GM19240 (cell line): ENCODE data around the gene TRIM29.

Source experiments
- DNase-seq: peaks from one replicate; pipeline ENCODE4 v3.0.0; 2011; ENCODE audit warnings: low spot score; ENCODE audit not compliant: insufficient read length

The TRIM29 gene

GRCh38 chr11:120097721-120098385 lies 40.1 kb downstream of the TRIM29 start:
- no peak for DNase-seq

DNA sequence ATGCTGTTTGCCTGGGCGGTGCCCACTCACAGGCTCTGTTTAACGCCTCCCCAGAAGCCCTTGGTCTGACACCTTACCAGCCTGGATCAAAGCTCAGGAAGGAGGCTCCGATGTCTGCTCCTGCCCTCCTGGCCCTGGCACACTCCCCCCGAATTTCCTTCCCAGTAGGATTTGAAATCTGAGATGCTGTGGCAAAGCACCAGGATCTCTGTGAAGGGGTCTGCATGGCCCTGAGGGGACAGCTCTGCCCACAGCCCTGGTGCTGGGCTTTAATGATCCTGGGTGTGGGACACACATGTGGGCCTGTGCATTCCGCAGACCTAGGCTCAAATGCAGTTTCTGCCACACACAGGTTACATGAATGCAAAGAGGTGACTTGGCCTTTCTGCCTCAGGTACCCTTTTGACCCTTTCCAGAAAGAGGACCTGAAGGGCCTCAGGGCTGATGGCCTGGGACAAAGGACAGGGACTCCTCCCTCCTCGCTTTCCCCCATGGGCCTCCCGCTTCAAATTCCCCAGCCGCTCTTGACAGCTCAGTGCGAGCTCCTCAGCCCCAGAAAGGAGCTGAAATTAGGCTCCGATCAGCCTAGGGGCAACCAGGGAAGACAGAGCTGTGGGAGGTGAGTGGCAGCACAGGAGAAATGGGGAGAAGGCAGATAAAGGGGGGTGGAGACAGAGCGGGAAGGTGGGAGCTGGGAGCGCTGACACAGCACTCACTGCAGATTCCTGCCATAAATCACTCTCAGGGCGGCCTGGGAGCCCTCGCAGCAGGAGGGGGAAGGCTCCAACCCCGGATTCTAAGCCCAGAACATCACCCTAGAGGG lies 41.3 kb downstream of the TRIM29 start:
- DNase-seq = no peak

DNA sequence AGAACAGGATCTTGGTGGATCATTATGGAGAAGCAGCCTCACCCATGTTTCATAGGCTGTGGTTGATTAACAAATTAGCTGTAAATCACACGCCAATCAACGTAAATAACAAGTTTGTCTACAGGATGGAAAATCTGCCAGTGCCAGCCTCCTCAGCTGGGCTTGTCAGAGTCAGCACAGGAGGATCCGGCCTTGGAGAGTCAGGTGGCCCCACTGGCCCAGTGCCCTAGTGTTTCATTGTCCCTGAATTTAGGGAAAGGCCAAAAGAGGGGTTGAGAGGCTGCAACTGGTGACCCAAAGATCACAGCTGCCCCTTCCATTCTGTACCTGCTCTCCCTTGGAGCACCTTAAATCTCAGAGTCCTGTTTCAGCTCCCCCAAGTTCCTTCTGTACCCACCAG lies 42.4 kb downstream of the TRIM29 start:
- no peak for DNase-seq

GRCh38 chr11:120091701-120092100 lies 46.2 kb downstream of the TRIM29 start:
- DNase-seq = no peak

GRCh38 chr11:120091121-120091520 lies 46.8 kb downstream of the TRIM29 start:
- no peak for DNase-seq

DNA sequence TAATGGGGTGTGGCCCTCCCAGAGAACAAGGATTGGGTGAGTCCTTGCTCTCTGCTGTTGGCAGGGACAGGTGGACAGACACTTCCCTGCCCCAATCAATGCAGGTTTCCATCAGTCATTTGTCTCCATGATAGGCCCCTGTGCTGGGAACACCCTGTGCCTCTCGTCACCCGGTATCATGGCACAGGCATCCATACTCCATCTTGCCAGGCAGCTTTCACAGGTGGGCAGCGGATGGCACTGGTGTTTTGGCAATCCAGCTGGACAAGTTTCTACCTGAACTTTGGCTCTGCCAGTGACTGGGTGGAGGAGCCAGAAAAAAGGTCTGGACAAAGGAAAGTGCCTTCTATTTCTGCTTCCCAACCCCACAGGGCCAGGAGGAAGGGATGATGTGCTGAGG lies 47.5 kb downstream of the TRIM29 start:
- DNase-seq = no peak

- DNase-seq = no peak
These were observed 48.6 kb downstream of the TRIM29 start for GRCh38 chr11:120089036-120090001.

DNA sequence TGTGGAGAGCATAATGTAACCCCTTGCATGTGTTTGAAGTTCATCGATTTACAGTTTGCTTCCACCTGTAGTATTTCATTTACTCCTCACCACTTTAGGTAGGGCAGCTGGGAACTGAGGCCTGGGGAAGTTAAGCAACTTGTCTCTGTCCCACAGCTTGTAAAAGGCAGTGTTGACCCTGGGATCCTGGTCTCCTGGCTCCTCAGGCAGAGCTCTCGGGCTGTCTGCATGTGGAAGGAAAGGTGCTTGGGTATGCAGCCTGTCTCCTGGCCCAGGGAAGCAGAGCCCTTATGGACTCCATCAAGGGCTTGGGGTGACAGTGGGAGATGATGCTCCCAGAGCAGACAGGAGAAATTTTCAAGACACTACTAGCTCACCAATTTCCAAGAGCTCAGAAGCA lies 49.9 kb downstream of the TRIM29 start:
- DNase-seq = no peak

GRCh38 chr11:120086651-120087050 lies 51.3 kb downstream of the TRIM29 start:
- no peak for DNase-seq

- no peak for DNase-seq
These were observed 57.9 kb downstream of the TRIM29 start for GRCh38 chr11:120079750-120080610.

DNA sequence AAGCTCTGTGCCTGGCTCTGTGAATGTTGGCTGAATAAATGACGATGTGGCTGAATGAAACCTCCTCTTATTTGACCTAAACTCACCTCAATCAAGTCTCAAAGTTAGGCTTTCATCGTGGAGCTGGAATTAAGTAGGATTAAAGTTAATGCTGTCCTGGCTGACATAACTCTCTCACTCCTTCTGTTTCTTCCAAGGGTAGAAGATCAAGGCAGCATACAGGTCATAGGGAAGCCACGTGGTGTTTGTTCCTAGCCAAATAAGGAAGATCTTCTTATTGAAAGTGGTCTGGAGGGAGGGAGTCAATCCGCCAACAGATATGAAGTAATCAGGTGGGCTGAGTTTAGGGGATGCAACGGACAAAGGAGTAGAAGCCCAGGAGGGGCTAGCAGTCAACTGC lies 59.5 kb downstream of the TRIM29 start:
- no peak for DNase-seq

DNA sequence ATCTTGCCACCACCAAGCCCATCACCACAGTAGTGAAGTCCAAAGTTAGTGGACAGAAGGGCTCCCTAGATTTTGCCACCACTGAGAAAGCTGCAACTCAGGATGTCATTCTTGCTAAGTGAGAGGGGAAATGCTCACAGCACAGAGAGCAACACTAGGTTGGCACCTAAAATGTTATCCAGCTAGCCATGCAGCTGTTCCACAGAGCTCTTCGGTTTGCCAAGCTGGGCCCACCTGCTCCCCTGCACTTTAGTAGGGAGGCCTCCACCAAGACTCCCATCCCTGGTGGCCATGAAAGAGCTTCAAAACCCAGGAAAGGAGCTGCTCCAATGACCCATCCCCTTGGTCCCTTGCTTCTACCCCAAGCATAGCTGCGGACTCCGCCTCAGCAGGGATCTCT lies 63.8 kb downstream of the TRIM29 start:
- no peak for DNase-seq

DNA sequence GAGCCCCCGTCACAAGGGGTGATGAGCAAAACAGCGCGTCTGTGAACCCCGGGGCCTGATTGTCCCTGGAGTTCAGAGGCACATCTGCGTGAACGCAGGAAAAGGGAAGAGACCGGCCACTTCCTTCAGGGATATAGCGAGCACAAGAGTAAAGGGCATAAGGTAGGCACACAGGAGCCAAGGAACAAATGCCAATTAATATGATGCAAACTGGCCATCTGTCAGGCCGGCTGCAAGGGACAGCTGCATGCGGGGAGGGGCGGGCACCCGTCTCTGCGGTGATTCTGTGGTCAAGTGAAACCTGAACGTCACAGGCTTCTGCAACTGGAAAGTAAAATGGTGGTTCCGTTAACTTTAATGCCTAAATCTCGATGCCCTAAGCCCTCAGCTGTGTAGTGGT lies 64.7 kb downstream of the TRIM29 start:
- no peak for DNase-seq

- DNase-seq = no peak
These were observed 69.8 kb downstream of the TRIM29 start for GRCh38 chr11:120068114-120068573.

- no peak for DNase-seq
These were observed 70.3 kb downstream of the TRIM29 start for GRCh38 chr11:120067438-120068113.

- no peak for DNase-seq
These were observed 71.0 kb downstream of the TRIM29 start for GRCh38 chr11:120066738-120067437.

- no peak for DNase-seq
These were observed 72.0 kb downstream of the TRIM29 start for GRCh38 chr11:120065876-120066275.

DNA sequence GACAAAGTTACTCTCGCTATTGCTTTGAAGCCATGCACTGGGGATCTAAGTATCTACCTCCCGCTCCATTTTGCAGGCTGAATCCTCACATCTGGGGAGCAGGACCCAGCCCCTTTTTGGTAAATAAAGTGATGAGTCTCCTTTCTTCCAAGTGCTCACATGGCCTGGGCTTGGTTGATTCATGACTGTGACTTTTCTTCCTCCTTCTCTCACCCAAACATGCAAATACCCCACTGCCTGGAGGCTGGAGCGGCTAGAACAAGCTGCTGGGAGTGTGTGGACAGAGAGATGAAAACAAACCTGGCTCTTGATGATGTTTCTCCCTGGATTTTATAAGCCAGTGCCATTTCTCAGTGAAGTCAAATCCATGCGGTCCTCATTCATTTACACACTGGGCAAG lies 72.7 kb downstream of the TRIM29 start:
- DNase-seq = no peak

DNA sequence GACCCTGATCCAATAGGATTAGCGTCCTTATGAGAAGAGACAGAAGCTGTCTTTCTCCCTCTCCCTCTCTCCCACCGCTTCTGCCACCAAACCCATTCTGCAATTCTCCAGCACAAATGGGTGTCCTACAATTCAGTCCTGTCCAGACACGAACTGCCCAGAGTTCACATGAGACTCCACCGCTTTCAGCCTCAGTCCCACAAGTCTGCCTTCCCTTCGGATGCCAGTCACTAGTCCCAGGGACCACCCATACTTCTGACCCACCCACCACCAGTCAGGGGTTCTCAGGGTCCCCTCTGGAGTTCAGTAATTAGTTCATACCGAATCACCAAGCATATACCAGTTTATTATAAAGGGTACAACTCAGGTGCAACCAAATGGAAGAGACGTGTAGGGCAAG lies 73.6 kb downstream of the TRIM29 start:
- DNase-seq = no peak
